A549 (cell line): ENCODE data around the gene PLCB1. TPM values are rescaled to one million over a fixed set of nuclear protein-coding genes. Genes with fewer than 3 reads are reported as not detected.

Experiments
- ATAC-seq, 2 experiments: fragments of 200-7000 bp in 1 of 2; fragments of >200 bp in 1 of 2; cut with Nextera tagmentation in 1 of 2; cut with Tn5 transposase in 1 of 2; 3 replicates each; pipeline versions ENCODE4 v1.8.0 to v1.9.1; 2018 to 2020; ENCODE audit warnings: mild to moderate bottlenecking in 1 of 2, moderate library complexity in 1 of 2
- CTCF ChIA-PET: fragments of 300-600 bp; sonication (Branson Sonifier 250); formaldehyde crosslinking; extraction: SDS; loops from one replicate; lab custom pipeline; 2021; ENCODE audit warnings: antibody characterized with exemption, inconsistent platforms; lab: Yijun Ruan, JAX
- POLR2A ChIA-PET: fragments of 350-600 bp; formaldehyde crosslinking; extraction: SDS; loops from one replicate; lab custom pipeline; 2021; ENCODE audit warnings: antibody characterized with exemption, inconsistent platforms; lab: Yijun Ruan, JAX
- DNase-seq, 2 experiments: peaks; one replicate each; pipeline versions ENCODE4 v3.0.0 to v3.0.0-alpha.2; 2011 to 2016; ENCODE audit warnings: low read depth in 1 of 2, low spot score in 1 of 2
- FAIRE-seq: peaks from 2 replicates; lab custom pipeline; 2011; peaks lifted over from hg19 to GRCh38; lab: Jason Lieb, UNC
- H3K27ac ChIP-seq, 2 experiments: fragments of >200 bp; sonication (Bioruptor Twin); formaldehyde crosslinking; 3 replicates each; pipeline ENCODE4 v1.5.1; 2016 to 2017
- H3K4me1 ChIP-seq: fragments of >200 bp; sonication (Bioruptor Twin); formaldehyde crosslinking; 3 replicates; pipeline ENCODE4 v1.6.1; 2016
- H3K4me2 ChIP-seq: fragments of >200 bp; sonication (Bioruptor Twin); formaldehyde crosslinking; 3 replicates; pipeline ENCODE4 v1.6.1; 2016
- H3K4me3 ChIP-seq: fragments of >200 bp; sonication (Bioruptor Twin); formaldehyde crosslinking; 3 replicates; pipeline ENCODE4 v1.5.1; 2016
- H3K9me3 ChIP-seq: fragments of >200 bp; sonication (Bioruptor Twin); formaldehyde crosslinking; 3 replicates; pipeline ENCODE4 v1.6.1; 2016
- BCL3 ChIP-seq: fragments of >200 bp; sonication (Bioruptor Twin); formaldehyde crosslinking; IDR thresholded peaks from 3 replicates; pipeline ENCODE4 v1.6.1; 2016
- CHD4 ChIP-seq: fragments of 200-600 bp; sonication (generic); IDR thresholded peaks from 2 replicates; pipeline ENCODE4 v1.6.1; 2016; ENCODE audit warnings: antibody characterized with exemption, mild to moderate bottlenecking, borderline replicate concordance
- CTCF ChIP-seq: fragments of >200 bp; sonication (Bioruptor Twin); formaldehyde crosslinking; IDR thresholded peaks from 3 replicates; pipeline ENCODE4 v1.5.1; 2016
- E2F6 ChIP-seq: IDR thresholded peaks from 2 replicates; pipeline ENCODE4 v1.6.1; 2012; ENCODE audit warnings: low read depth, borderline replicate concordance
- EHF ChIP-seq: fragments of 250-450 bp; sonication (Bioruptor Pico); IDR thresholded peaks from 2 replicates; pipeline ENCODE4 v1.5.0; 2020; ENCODE audit warnings: mild to moderate bottlenecking
- ELK1 ChIP-seq: fragments of 150-350 bp; IDR thresholded peaks from 2 replicates; pipeline ENCODE4 v1.6.1; 2014; ENCODE audit warnings: low read depth, mild to moderate bottlenecking, low read length
- ESRRA ChIP-seq: fragments of 150-350 bp; IDR thresholded peaks from 2 replicates; pipeline ENCODE4 v1.6.1; 2014; ENCODE audit warnings: mild to moderate bottlenecking, low read length, borderline replicate concordance
- FOSB ChIP-seq: fragments of 250-450 bp; sonication (Bioruptor Pico); IDR thresholded peaks from 2 replicates; pipeline ENCODE4 v1.5.0; 2020; ENCODE audit warnings: mild to moderate bottlenecking, moderate library complexity
- HMGXB4 ChIP-seq: fragments of 250-450 bp; sonication (Bioruptor Pico); IDR thresholded peaks from 2 replicates; pipeline ENCODE4 v1.5.0; 2021; ENCODE audit warnings: mild to moderate bottlenecking, moderate library complexity, borderline replicate concordance
- HOXA7 ChIP-seq: fragments of 250-450 bp; sonication (Bioruptor Pico); IDR thresholded peaks from 2 replicates; pipeline ENCODE4 v1.5.0; 2020; ENCODE audit warnings: mild to moderate bottlenecking, moderate library complexity
- HOXB5 ChIP-seq: fragments of 250-450 bp; sonication (Bioruptor Pico); IDR thresholded peaks from 2 replicates; pipeline ENCODE4 v1.5.0; 2020; ENCODE audit warnings: mild to moderate bottlenecking, moderate library complexity
- JUNB ChIP-seq: fragments of >200 bp; sonication (Bioruptor Twin); formaldehyde crosslinking; IDR thresholded peaks from 2 replicates; pipeline ENCODE4 v1.6.1; 2016
- KDM5A ChIP-seq: fragments of 200-600 bp; sonication (generic); IDR thresholded peaks from 2 replicates; pipeline ENCODE4 v1.6.1; 2016; ENCODE audit warnings: antibody characterized with exemption, mild to moderate bottlenecking
- MAZ ChIP-seq: fragments of 150-350 bp; IDR thresholded peaks from 2 replicates; pipeline ENCODE4 v1.6.1; 2014; ENCODE audit warnings: antibody characterized with exemption, low read depth, low read length, borderline replicate concordance
- MYC ChIP-seq: IDR thresholded peaks from 2 replicates; pipeline ENCODE4 v1.6.1; 2012; ENCODE audit warnings: mild to moderate bottlenecking, inconsistent platforms, low read length, improper control_type of control experiment, borderline replicate concordance
- NR3C1 ChIP-seq: fragments of >200 bp; sonication (Bioruptor Twin); formaldehyde crosslinking; IDR thresholded peaks from 3 replicates; pipeline ENCODE4 v1.6.1; 2017
- SMC3 ChIP-seq: fragments of >200 bp; sonication (Bioruptor Twin); formaldehyde crosslinking; IDR thresholded peaks from 3 replicates; pipeline ENCODE4 v1.6.1; 2018; ENCODE audit warnings: inconsistent platforms
- TP53 ChIP-seq: fragments of 250-450 bp; sonication (Bioruptor Pico); IDR thresholded peaks from 2 replicates; pipeline ENCODE4 v1.5.0; 2021; ENCODE audit warnings: mild to moderate bottlenecking, moderate library complexity
- WGBS: methylation state at CpG from one replicate; pipeline ENCODE4 v1.1.6; 2017; ENCODE audit errors: missing lambda C conversion rate; 5-methylcytosine and 5-hydroxymethylcytosine counted together
- polyA plus RNA-seq, 4 experiments: library from polyadenylated mRNA; depleted of rRNA in 3 of 4; stranded (reverse); fragments of >200 nt; fragmentation: RNase III in 1 of 4; extraction: RNeasy Plus Mini Kit Qiagen cat#74134 plus additional on column Dnase treatment in 1 of 4; gene quantifications; 2 replicates in 3 of 4; 3 replicates in 1 of 4; pipeline ENCODE4 v1.2.3, GENCODE V29; 2011 to 2017

PLCB1 gene
- polyA plus RNA-seq, 2 of the 4 experiments (the other 2 are of a cell fraction): 0.97 to 6.3 TPM

- no peak overlapping the region for H3K4me3 ChIP-seq
- no peak overlapping the region for H3K27ac ChIP-seq
- peak; percentile 7 for FAIRE-seq
- TF ChIP-seq ESRRA (no peak), CHD4 (no peak), KDM5A (no peak), CTCF (no peak), HOXB5 (CRISPR knock-in tag) (no peak), BCL3 (no peak), E2F6 (no peak), JUNB (no peak), ELK1 (no peak), HOXA7 (no peak)
- no peak for DNase-seq
- H3K4me1 ChIP-seq: no peaks in the 10 kb centered on the region
- no peak overlapping the region for H3K4me2 ChIP-seq
- POLR2A ChIA-PET: no interaction called here
- ATAC-seq: no peak
- CTCF ChIA-PET: interaction anchor here (0.9 kb wide), 1 partner anchor 13 kb away, joined by 3 read pairs; no protein-coding TSS in a partner anchor
- no peaks in the 10 kb centered on the region for H3K9me3 ChIP-seq
Measured at GRCh38 chr20:8265588-8265987, 133.5 kb downstream of the PLCB1 start.

- H3K4me2 ChIP-seq: no peak overlapping the region
- whole genome bisulfite sequencing: 47% methylated on average over 6 of the region's 6 CpGs
- FAIRE-seq (no peak), ATAC-seq (no peak), DNase-seq (no peak)
- no peaks in the 10 kb centered on the region for H3K4me1 ChIP-seq
- CTCF ChIA-PET: interaction anchor here (0.6 to 1.1 kb wide), 2 partner anchors 222 to 456 kb away, joined by 3 read pairs; no protein-coding TSS in a partner anchor
- H3K27ac ChIP-seq: no peak overlapping the region
- POLR2A ChIA-PET: no interaction called here
- no peak overlapping the region for H3K4me3 ChIP-seq
- no peaks in the 10 kb centered on the region for H3K9me3 ChIP-seq
- no peak for TF ChIP-seq MYC
- TF ChIP-seq HOXB5 (CRISPR knock-in tag): no peak
- no peak for TF ChIP-seq MAZ
- no peak for TF ChIP-seq NR3C1
- TF ChIP-seq EHF: no peak
- no peak for TF ChIP-seq TP53
- no peak for TF ChIP-seq SMC3
- TF ChIP-seq HMGXB4 (CRISPR knock-in tag): no peak
- no peak for TF ChIP-seq FOSB
Measured at GRCh38 chr20:8267009-8267408, 134.9 kb downstream of the PLCB1 start.
